RWPE2 (cell line): ENCODE results near the gene COL2A1.

Experiments
- ATAC-seq: fragments of 200-7000 bp; cut with Tn5 transposase; 3 replicates; pipeline ENCODE4 v1.9.1; 2021; ENCODE audit warnings: low read depth
- DNase-seq: peaks from one replicate; pipeline ENCODE4 v3.0.0-alpha.2; 2020; ENCODE audit warnings: low spot score
- H3K27ac ChIP-seq: fragments of 450-650 bp; 2 replicates; pipeline ENCODE4 v1.5.1; 2017; ENCODE audit warnings: mild to moderate bottlenecking; ENCODE audit not compliant: poor library complexity, severe bottlenecking
- H3K27me3 ChIP-seq: fragments of 250-450 bp; sonication (Bioruptor Pico); 2 replicates; pipeline ENCODE4 v1.5.1; 2021; ENCODE audit warnings: mild to moderate bottlenecking, moderate library complexity; ENCODE audit not compliant: insufficient read depth, poor library complexity, severe bottlenecking
- H3K36me3 ChIP-seq: fragments of 250-450 bp; sonication (Bioruptor Pico); 2 replicates; pipeline ENCODE4 v1.5.1; 2020; ENCODE audit warnings: low read depth, mild to moderate bottlenecking, moderate library complexity
- H3K4me1 ChIP-seq: fragments of 250-450 bp; sonication (Bioruptor Pico); 2 replicates; pipeline ENCODE4 v1.5.1; 2021; ENCODE audit warnings: mild to moderate bottlenecking, moderate library complexity; ENCODE audit not compliant: insufficient read depth, poor library complexity, severe bottlenecking
- H3K4me3 ChIP-seq: fragments of 250-450 bp; sonication (Bioruptor Pico); 2 replicates; pipeline ENCODE4 v1.5.1; 2021; ENCODE audit warnings: mild to moderate bottlenecking, moderate library complexity; ENCODE audit not compliant: severe bottlenecking
- H3K9me3 ChIP-seq: fragments of 250-450 bp; sonication (Bioruptor Pico); 2 replicates; pipeline ENCODE4 v1.5.1; 2021; ENCODE audit warnings: mild to moderate bottlenecking, moderate library complexity; ENCODE audit not compliant: severe bottlenecking
- TF ChIP-seq, protein P1 (sequence below): fragments of 450-650 bp; IDR thresholded peaks from one replicate; pipeline ENCODE4 v1.5.1; 2017; ENCODE audit warnings: mild to moderate bottlenecking, moderate library complexity; ENCODE audit not compliant: poor library complexity, severe bottlenecking

The COL2A1 gene

DNA sequence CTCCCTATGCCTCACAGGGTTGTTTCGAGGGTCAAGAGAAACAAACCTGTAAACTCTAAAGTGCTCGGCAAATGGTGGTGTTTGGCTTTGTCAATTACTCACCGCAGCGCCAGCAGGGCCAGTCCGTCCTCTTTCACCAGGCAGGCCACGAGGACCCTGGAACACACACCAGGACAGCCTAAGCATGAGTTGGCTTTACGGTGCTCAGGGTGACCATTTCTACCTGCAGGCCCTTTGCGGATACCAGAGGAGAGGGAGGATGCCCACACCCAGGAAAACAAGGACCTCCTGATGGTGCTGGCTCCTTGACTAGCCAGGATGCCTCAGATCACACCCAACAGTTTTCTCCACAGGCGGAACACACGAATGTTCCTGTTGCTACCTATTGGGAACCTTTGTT, 11.5 kb downstream of the COL2A1 start:
- no peaks in the 10 kb centered on the region for H3K27me3 ChIP-seq
- ATAC-seq (no peak), DNase-seq (no peak)
- no peak overlapping the region for H3K4me3 ChIP-seq
- no peaks in the 10 kb centered on the region for H3K4me1 ChIP-seq
- H3K36me3 ChIP-seq: no peaks in the 10 kb centered on the region
- no peaks in the 10 kb centered on the region for H3K9me3 ChIP-seq
- H3K27ac ChIP-seq: no peak overlapping the region
- TF ChIP-seq, protein P1, sequence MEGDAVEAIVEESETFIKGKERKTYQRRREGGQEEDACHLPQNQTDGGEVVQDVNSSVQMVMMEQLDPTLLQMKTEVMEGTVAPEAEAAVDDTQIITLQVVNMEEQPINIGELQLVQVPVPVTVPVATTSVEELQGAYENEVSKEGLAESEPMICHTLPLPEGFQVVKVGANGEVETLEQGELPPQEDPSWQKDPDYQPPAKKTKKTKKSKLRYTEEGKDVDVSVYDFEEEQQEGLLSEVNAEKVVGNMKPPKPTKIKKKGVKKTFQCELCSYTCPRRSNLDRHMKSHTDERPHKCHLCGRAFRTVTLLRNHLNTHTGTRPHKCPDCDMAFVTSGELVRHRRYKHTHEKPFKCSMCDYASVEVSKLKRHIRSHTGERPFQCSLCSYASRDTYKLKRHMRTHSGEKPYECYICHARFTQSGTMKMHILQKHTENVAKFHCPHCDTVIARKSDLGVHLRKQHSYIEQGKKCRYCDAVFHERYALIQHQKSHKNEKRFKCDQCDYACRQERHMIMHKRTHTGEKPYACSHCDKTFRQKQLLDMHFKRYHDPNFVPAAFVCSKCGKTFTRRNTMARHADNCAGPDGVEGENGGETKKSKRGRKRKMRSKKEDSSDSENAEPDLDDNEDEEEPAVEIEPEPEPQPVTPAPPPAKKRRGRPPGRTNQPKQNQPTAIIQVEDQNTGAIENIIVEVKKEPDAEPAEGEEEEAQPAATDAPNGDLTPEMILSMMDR: no peak

GRCh38 chr12:47991106-47992061, 12.9 kb downstream of the COL2A1 start:
- ATAC-seq: no peak; the same call in 2 of the 3 replicates
- H3K36me3 ChIP-seq: no peaks in the 10 kb centered on the region
- H3K27ac ChIP-seq: no peak overlapping the region

GRCh38 chr12:47990351-47991105, 13.7 kb downstream of the COL2A1 start:
- no peaks in the 10 kb centered on the region for H3K4me1 ChIP-seq
- no peak for DNase-seq
- H3K4me3 ChIP-seq: no peak overlapping the region
- H3K27ac ChIP-seq: no peak overlapping the region
- no peaks in the 10 kb centered on the region for H3K36me3 ChIP-seq
- no peak for ATAC-seq
- H3K9me3 ChIP-seq: no peaks in the 10 kb centered on the region
- H3K27me3 ChIP-seq: no peaks in the 10 kb centered on the region
- TF ChIP-seq, protein P1: no peak

More at GRCh38 chr12:47991106-47992061, 12.9 kb downstream of the COL2A1 start:
- DNase-seq: no peak
- H3K4me1 ChIP-seq: no peaks in the 10 kb centered on the region
- H3K9me3 ChIP-seq: no peaks in the 10 kb centered on the region
- no peak overlapping the region for H3K4me3 ChIP-seq
- TF ChIP-seq, protein P1: no peak
- H3K27me3 ChIP-seq: no peaks in the 10 kb centered on the region

GRCh38 chr12:47989666-47990065, 14.6 kb downstream of the COL2A1 start:
- no peak overlapping the region for H3K4me3 ChIP-seq
- DNase-seq (no peak), ATAC-seq (no peak)
- H3K27ac ChIP-seq: no peak overlapping the region
- no peaks in the 10 kb centered on the region for H3K9me3 ChIP-seq
- no peaks in the 10 kb centered on the region for H3K36me3 ChIP-seq
- no peaks in the 10 kb centered on the region for H3K4me1 ChIP-seq
- TF ChIP-seq, protein P1: no peak
- H3K27me3 ChIP-seq: no peaks in the 10 kb centered on the region
